Neutrophil (primary cell): Measurements from ENCODE around the gene GUCA1C.

Experiments used
- H3K27ac ChIP-seq: fragments of 200-600 bp; sonication (generic); 2 replicates; pipeline ENCODE4 v1.5.1; 2016; ENCODE audit warnings: mild to moderate bottlenecking, moderate library complexity
- H3K27me3 ChIP-seq: fragments of 200-600 bp; sonication (generic); 2 replicates; pipeline ENCODE4 v1.6.0; 2016; ENCODE audit warnings: mild to moderate bottlenecking
- H3K36me3 ChIP-seq: fragments of 200-600 bp; sonication (generic); 2 replicates; pipeline ENCODE4 v1.5.1; 2017
- H3K4me1 ChIP-seq, 2 experiments: fragments of 200-600 bp in 1 of 2; sonication (generic) in 1 of 2; 1 replicate in 1 of 2; 2 replicates in 1 of 2; pipeline versions ENCODE4 v1.5.1 to v1.6.1; 2013 to 2016; ENCODE audit warnings: low read depth in 1 of 2, low read length in 1 of 2, mild to moderate bottlenecking in 1 of 2, moderate library complexity in 1 of 2; ENCODE audit not compliant: control insufficient read depth in 1 of 2, insufficient read depth in 1 of 2
- H3K4me3 ChIP-seq, 2 experiments: fragments of 200-600 bp in 1 of 2; sonication (generic) in 1 of 2; 1 replicate in 1 of 2; 2 replicates in 1 of 2; pipeline ENCODE4 v1.5.1; 2013 to 2016; ENCODE audit warnings: low read depth in 1 of 2, low read length in 1 of 2, mild to moderate bottlenecking in 1 of 2, moderate library complexity in 1 of 2
- H3K9me3 ChIP-seq: fragments of 200-600 bp; sonication (generic); 2 replicates; pipeline ENCODE4 v1.5.1; 2016
- CTCF ChIP-seq: fragments of 200-600 bp; sonication (generic); IDR thresholded peaks from 2 replicates; pipeline ENCODE4 v1.5.1; 2016; ENCODE audit warnings: antibody characterized with exemption

GUCA1C gene

GRCh38 chr3:108907194-108907593 is 46.5 kb downstream of the GUCA1C start:
- Histone ChIP-seq H3K4me3 (no peak overlapping the region), H3K27ac (no peak overlapping the region), H3K9me3 (no peaks in the 10 kb centered on the region), H3K36me3 (no peaks in the 10 kb centered on the region), H3K4me1 (no peaks in the 10 kb centered on the region), H3K27me3 (no peaks in the 10 kb centered on the region)
- no peak for TF ChIP-seq CTCF

GRCh38 chr3:108899530-108899929 is 54.1 kb downstream of the GUCA1C start:
- H3K4me3 ChIP-seq = no peak overlapping the region
- H3K9me3 ChIP-seq = no peaks in the 10 kb centered on the region
- H3K36me3 ChIP-seq = no peaks in the 10 kb centered on the region
- no peaks in the 10 kb centered on the region for H3K27me3 ChIP-seq
- no peak for TF ChIP-seq CTCF
- H3K27ac ChIP-seq = no peak overlapping the region
- H3K4me1 ChIP-seq = no peaks in the 10 kb centered on the region

GRCh38 chr3:108897883-108898282 is 55.8 kb downstream of the GUCA1C start:
- no peaks in the 10 kb centered on the region for H3K27me3 ChIP-seq
- no peaks in the 10 kb centered on the region for H3K9me3 ChIP-seq
- no peaks in the 10 kb centered on the region for H3K4me1 ChIP-seq
- no peaks in the 10 kb centered on the region for H3K36me3 ChIP-seq
- H3K27ac ChIP-seq = no peak overlapping the region
- no peak for TF ChIP-seq CTCF
- H3K4me3 ChIP-seq = no peak overlapping the region

GRCh38 chr3:108894981-108895380 is 58.7 kb downstream of the GUCA1C start:
- Histone ChIP-seq H3K36me3 (no peaks in the 10 kb centered on the region), H3K4me1 (no peaks in the 10 kb centered on the region), H3K27me3 (no peaks in the 10 kb centered on the region), H3K9me3 (no peaks in the 10 kb centered on the region), H3K4me3 (no peak overlapping the region), H3K27ac (no peak overlapping the region)
- no peak for TF ChIP-seq CTCF

- H3K9me3 ChIP-seq = no peaks in the 10 kb centered on the region
- no peak for TF ChIP-seq CTCF
- no peaks in the 10 kb centered on the region for H3K27me3 ChIP-seq
- no peak overlapping the region for H3K27ac ChIP-seq
- H3K36me3 ChIP-seq = no peaks in the 10 kb centered on the region
- no peaks in the 10 kb centered on the region for H3K4me1 ChIP-seq
- H3K4me3 ChIP-seq = no peak overlapping the region
These were observed 61.8 kb downstream of the GUCA1C start for GRCh38 chr3:108891833-108892232.

GRCh38 chr3:108887777-108888176 is 65.9 kb downstream of the GUCA1C start:
- H3K9me3 ChIP-seq = no peaks in the 10 kb centered on the region
- H3K27me3 ChIP-seq = no peaks in the 10 kb centered on the region
- H3K36me3 ChIP-seq = no peaks in the 10 kb centered on the region
- H3K4me3 ChIP-seq = no peak overlapping the region
- no peaks in the 10 kb centered on the region for H3K4me1 ChIP-seq
- H3K27ac ChIP-seq = no peak overlapping the region
- TF ChIP-seq CTCF = no peak
